ENCODE measurements around the gene MCFD2. TPM values are rescaled to one million over a fixed set of nuclear protein-coding genes. Genes with fewer than 3 reads are reported as not detected.

The MCFD2 gene
- total RNA-seq, 4 donors from 2014 or later, result 44.8 to 141 (median 107) TPM

- intact Hi-C loops (cut with DNase I; ENCODE audit: low total_unique reads), result no loop called here
- H3K4me3 ChIP-seq, result no peak overlapping the region
- H3K27me3 ChIP-seq, result no peaks in the 10 kb centered on the region
Measured at GRCh38 chr2:46902465-46902864, 13.1 kb downstream of the MCFD2 start.

GRCh38 chr2:46901611-46902010 lies 14.0 kb downstream of the MCFD2 start:
- Histone ChIP-seq H3K4me3 (no peak overlapping the region), H3K4me1 (no peaks in the 10 kb centered on the region), H3K36me3 (no peaks in the 10 kb centered on the region), H3K27me3 (no peaks in the 10 kb centered on the region), H3K27ac (no peak overlapping the region), H3K9me3 (no peaks in the 10 kb centered on the region)
- TF ChIP-seq CTCF (IDR thresholded peaks at IDR 0.05), result no peak
- TF ChIP-seq POLR2A (IDR thresholded peaks at IDR 0.05), result no peak
- no peak for DNase-seq
- intact Hi-C loops (cut with DNase I; ENCODE audit: low total_unique reads), result no loop called here

More at GRCh38 chr2:46902465-46902864, 13.1 kb downstream of the MCFD2 start:
- no peak overlapping the region for H3K27ac ChIP-seq
- no peaks in the 10 kb centered on the region for H3K9me3 ChIP-seq
- no peak for DNase-seq
- TF ChIP-seq CTCF (IDR thresholded peaks at IDR 0.05) (no peak), POLR2A (IDR thresholded peaks at IDR 0.05) (no peak)
- H3K36me3 ChIP-seq, result no peaks in the 10 kb centered on the region
- no peaks in the 10 kb centered on the region for H3K4me1 ChIP-seq

DNA sequence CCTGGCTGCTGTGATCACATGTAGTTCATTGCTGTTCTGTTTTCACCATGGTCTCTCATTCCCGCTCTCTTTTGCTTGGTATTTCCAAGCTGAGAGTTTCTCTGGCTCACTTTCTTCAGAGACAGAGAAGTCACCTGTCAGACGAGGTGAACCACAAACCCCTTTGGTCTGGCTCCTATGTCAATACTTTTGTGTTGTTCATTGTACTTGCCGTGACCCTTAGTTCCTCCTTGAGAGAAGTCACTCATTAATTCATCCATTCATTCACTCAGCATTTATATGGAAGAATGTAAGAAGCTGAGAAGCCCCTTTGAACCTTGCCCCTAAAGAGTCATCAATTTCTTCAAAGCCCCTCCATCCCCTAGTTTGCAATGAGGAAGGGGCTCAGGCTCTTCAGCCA lies 15.2 kb downstream of the MCFD2 start:
- Histone ChIP-seq H3K36me3 (no peaks in the 10 kb centered on the region), H3K4me3 (no peak overlapping the region), H3K27me3 (no peaks in the 10 kb centered on the region), H3K27ac (no peak overlapping the region), H3K9me3 (no peaks in the 10 kb centered on the region), H3K4me1 (no peaks in the 10 kb centered on the region)
- no peak for DNase-seq
- intact Hi-C loops (cut with DNase I; ENCODE audit: low total_unique reads), result no loop called here
- TF ChIP-seq POLR2A (IDR thresholded peaks at IDR 0.05) (no peak), CTCF (IDR thresholded peaks at IDR 0.05) (no peak)

GRCh38 chr2:46899053-46899452 lies 16.6 kb downstream of the MCFD2 start:
- Histone ChIP-seq H3K4me3 (no peak overlapping the region), H3K4me1 (no peaks in the 10 kb centered on the region), H3K9me3 (no peaks in the 10 kb centered on the region), H3K27ac (no peak overlapping the region), H3K36me3 (no peaks in the 10 kb centered on the region), H3K27me3 (no peaks in the 10 kb centered on the region)
- intact Hi-C loops (cut with DNase I; ENCODE audit: low total_unique reads), result no loop called here
- no peak for DNase-seq
- TF ChIP-seq CTCF (IDR thresholded peaks at IDR 0.05), result no peak
- no peak for TF ChIP-seq POLR2A (IDR thresholded peaks at IDR 0.05)

- no peak for TF ChIP-seq CTCF (IDR thresholded peaks at IDR 0.05)
- no peak for TF ChIP-seq POLR2A (IDR thresholded peaks at IDR 0.05)
- intact Hi-C loops (cut with DNase I; ENCODE audit: low total_unique reads), result no loop called here
- DNase-seq, result no peak
- no peaks in the 10 kb centered on the region for H3K36me3 ChIP-seq
- H3K9me3 ChIP-seq, result no peaks in the 10 kb centered on the region
- no peak overlapping the region for H3K27ac ChIP-seq
- H3K4me3 ChIP-seq, result no peak overlapping the region
- H3K27me3 ChIP-seq, result no peaks in the 10 kb centered on the region
- H3K4me1 ChIP-seq, result no peaks in the 10 kb centered on the region
Measured at GRCh38 chr2:46898024-46898423, 17.6 kb downstream of the MCFD2 start.
